ENCODE results near the gene BATF3.
"Not testable (repeated sequence)": the region's sequence is repeated elsewhere in the genome, so short reads cannot be mapped to it uniquely, and the experiment has no call there.

Gene BATF3

GRCh38 chr1:212665241-212666115, 34.2 kb downstream of the BATF3 start:
- H3K4me3 ChIP-seq (ENCODE audit: low read depth, low read length), result peak overlapping the region; percentile 57
- in situ Hi-C loops (cut with HindIII; ENCODE audit: low sequenced_read_pairs), result no loop called here
- TF ChIP-seq CTCF (IDR thresholded peaks at IDR 0.05; ENCODE audit: low read depth, low read length), result peak; percentile 96
- peak; percentile 88 for DNase-seq (ENCODE audit: low read depth, low spot score)

DNA sequence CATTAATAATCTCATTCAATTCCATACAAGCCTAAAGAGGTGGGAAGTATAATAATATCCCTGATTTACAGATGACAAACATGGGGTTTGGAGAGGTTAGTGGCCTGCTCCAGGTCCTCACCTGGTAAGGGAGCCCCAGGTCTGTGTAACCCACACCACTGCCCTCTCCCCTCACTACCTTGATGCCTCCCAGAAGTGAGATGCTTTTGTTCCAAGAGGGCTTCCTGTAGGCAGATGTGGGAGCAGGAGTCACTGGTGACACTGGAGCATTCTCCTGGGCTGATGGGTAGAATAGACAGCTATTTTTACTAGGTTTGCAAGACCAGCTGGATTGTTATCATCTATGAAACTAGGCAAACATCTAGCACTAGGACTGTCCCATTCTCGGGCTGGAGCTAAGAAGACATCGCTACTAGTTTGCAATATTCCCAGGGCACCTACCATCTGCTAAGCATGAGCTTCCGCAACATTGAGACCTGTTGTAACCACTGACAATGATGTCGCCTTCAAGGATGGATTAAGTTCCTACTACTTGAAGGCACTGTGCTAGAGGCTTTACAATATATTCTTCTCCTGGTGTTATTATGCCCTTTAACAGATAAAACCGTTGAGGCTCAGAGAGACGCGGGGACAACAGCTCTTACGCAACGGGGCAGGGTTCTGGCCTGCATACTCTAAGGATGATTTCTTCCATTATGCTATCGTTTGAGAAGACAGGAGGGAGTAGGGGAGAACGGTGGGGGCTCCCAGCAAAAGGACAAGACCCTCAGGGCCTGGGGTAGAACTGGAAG, 35.0 kb downstream of the BATF3 start:
- H3K4me3 ChIP-seq (ENCODE audit: low read depth, low read length), result no peak overlapping the region
- TF ChIP-seq CTCF (IDR thresholded peaks at IDR 0.05; ENCODE audit: low read depth, low read length), result no peak
- DNase-seq (ENCODE audit: low read depth, low spot score), result no peak
- in situ Hi-C loops (cut with HindIII; ENCODE audit: low sequenced_read_pairs), result no loop called here

DNA sequence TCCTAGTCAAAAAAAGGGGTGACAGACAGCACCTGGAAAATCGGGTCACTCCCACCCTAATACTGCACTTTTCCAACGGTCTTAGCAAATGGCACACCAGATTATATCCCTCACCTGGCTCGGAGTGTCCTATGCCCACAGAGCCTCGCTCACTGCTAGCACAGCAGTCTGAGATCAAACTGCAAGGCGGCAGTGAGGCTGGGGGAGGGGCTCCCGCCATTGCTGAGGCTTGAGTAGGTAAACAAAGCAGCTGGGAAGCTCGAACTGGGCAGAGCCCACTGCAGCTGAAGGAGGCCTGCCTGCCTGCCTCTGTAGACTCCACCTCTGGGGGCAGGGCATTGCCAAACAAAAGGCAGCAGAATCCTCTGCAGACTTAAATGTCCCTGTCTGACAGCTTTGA, 41.4 kb downstream of the BATF3 start:
- DNase-seq (ENCODE audit: low read depth, low spot score); H3K4me3 ChIP-seq (ENCODE audit: low read depth, low read length); in situ Hi-C loops (cut with HindIII; ENCODE audit: low sequenced_read_pairs): not testable (repeated sequence)

GRCh38 chr1:212656730-212657129, 42.9 kb downstream of the BATF3 start:
- H3K4me3 ChIP-seq (ENCODE audit: low read depth, low read length), result no peak overlapping the region
- TF ChIP-seq CTCF (IDR thresholded peaks at IDR 0.05; ENCODE audit: low read depth, low read length), result no peak
- no peak for DNase-seq (ENCODE audit: low read depth, low spot score)
- in situ Hi-C loops (cut with HindIII; ENCODE audit: low sequenced_read_pairs), result no loop called here

GRCh38 chr1:212655668-212656440, 43.8 kb downstream of the BATF3 start:
- in situ Hi-C loops (cut with HindIII; ENCODE audit: low sequenced_read_pairs), result no loop called here
- no peak for DNase-seq (ENCODE audit: low read depth, low spot score)
- TF ChIP-seq CTCF (IDR thresholded peaks at IDR 0.05; ENCODE audit: low read depth, low read length), result no peak
- H3K4me3 ChIP-seq (ENCODE audit: low read depth, low read length), result no peak overlapping the region

GRCh38 chr1:212652609-212653008, 47.0 kb downstream of the BATF3 start:
- no peak for DNase-seq (ENCODE audit: low read depth, low spot score)
- TF ChIP-seq CTCF (IDR thresholded peaks at IDR 0.05; ENCODE audit: low read depth, low read length), result no peak
- in situ Hi-C loops (cut with HindIII; ENCODE audit: low sequenced_read_pairs), result no loop called here
- no peak overlapping the region for H3K4me3 ChIP-seq (ENCODE audit: low read depth, low read length)

Data from astrocyte of the spinal cord (primary cell).